SU-DHL-6 (cell line): Measurements from ENCODE around the gene E2F1.

Experiments used
- H2AFZ ChIP-seq: fragments of 200-600 bp; sonication (generic); 2 replicates; pipeline ENCODE4 v1.6.1; 2014; ENCODE audit warnings: low read depth, mild to moderate bottlenecking, moderate library complexity, mixed read lengths, antibody characterized with exemption, low read length; ENCODE audit not compliant: severe bottlenecking
- H3F3A ChIP-seq: fragments of 200-600 bp; shearing (Covaris generic); 2 replicates; pipeline ENCODE4 v1.6.0; 2016; ENCODE audit warnings: antibody characterized with exemption, mild to moderate bottlenecking; ENCODE audit not compliant: insufficient read depth
- H3K27ac ChIP-seq: fragments of 200-600 bp; sonication (generic); 2 replicates; pipeline ENCODE4 v1.5.1; 2016; ENCODE audit warnings: low read depth, mild to moderate bottlenecking, low read length, moderate library complexity, mixed read lengths
- H3K27me3 ChIP-seq: fragments of 200-600 bp; sonication (generic), shearing (Covaris generic); 2 replicates; pipeline ENCODE4 v1.6.0; 2014; ENCODE audit warnings: mild to moderate bottlenecking, low read length
- H3K36me3 ChIP-seq: fragments of 200-600 bp; sonication (generic); 2 replicates; pipeline ENCODE4 v1.6.1; 2014; ENCODE audit warnings: mild to moderate bottlenecking, low read length, mixed read lengths
- H3K4me2 ChIP-seq: fragments of 300-600, 200-600 bp; shearing (Covaris generic), sonication (generic); 2 replicates; pipeline ENCODE4 v1.6.0; 2014; ENCODE audit warnings: low read length, low read depth, mild to moderate bottlenecking; ENCODE audit not compliant: poor library complexity, severe bottlenecking
- H3K4me3 ChIP-seq: fragments of 200-600 bp; sonication (generic); 2 replicates; pipeline ENCODE4 v1.5.1; 2014; ENCODE audit warnings: antibody characterized with exemption, low read length, mild to moderate bottlenecking, mixed read lengths; ENCODE audit not compliant: insufficient read depth, poor library complexity, severe bottlenecking
- H3K79me2 ChIP-seq: fragments of 200-600 bp; sonication (generic); 2 replicates; pipeline ENCODE4 v1.6.1; 2014; ENCODE audit warnings: mild to moderate bottlenecking, low read length, moderate library complexity; ENCODE audit not compliant: insufficient read depth
- H3K9ac ChIP-seq: fragments of 200-600 bp; sonication (generic); 2 replicates; pipeline ENCODE4 v1.7.0; 2014; ENCODE audit warnings: mild to moderate bottlenecking, low read length
- H3K9me2 ChIP-seq: fragments of 200-600 bp; sonication (generic); replicated peaks from 2 replicates; pipeline ENCODE4 v1.6.1; 2014; ENCODE audit warnings: low read length; ENCODE audit not compliant: insufficient read depth
- H3K9me3 ChIP-seq: fragments of 200-600 bp; sonication (generic); 2 replicates; pipeline ENCODE4 v1.6.1; 2014; ENCODE audit warnings: low read length, mixed read lengths; ENCODE audit not compliant: insufficient read depth
- H4K20me1 ChIP-seq: fragments of 200-600 bp; sonication (generic); 2 replicates; pipeline ENCODE4 v1.6.1; 2014; ENCODE audit warnings: low read depth, mild to moderate bottlenecking, antibody characterized with exemption, low read length, moderate library complexity, mixed read lengths
- EZH2phosphoT487 ChIP-seq: fragments of 200-600 bp; sonication (generic), shearing (Covaris generic); conservative IDR thresholded peaks from 2 replicates; pipeline ENCODE4 v1.6.1; 2018; ENCODE audit warnings: mild to moderate bottlenecking, antibody characterized with exemption, low read length, moderate library complexity, mixed read lengths
- TF ChIP-seq, protein P1 (sequence below): fragments of 200-600 bp; sonication (generic); IDR thresholded peaks from one replicate; pipeline ENCODE4 v1.5.1; 2017; ENCODE audit warnings: antibody characterized with exemption, mild to moderate bottlenecking, low read length, moderate library complexity; ENCODE audit not compliant: insufficient read depth, poor library complexity, severe bottlenecking

Gene E2F1

DNA sequence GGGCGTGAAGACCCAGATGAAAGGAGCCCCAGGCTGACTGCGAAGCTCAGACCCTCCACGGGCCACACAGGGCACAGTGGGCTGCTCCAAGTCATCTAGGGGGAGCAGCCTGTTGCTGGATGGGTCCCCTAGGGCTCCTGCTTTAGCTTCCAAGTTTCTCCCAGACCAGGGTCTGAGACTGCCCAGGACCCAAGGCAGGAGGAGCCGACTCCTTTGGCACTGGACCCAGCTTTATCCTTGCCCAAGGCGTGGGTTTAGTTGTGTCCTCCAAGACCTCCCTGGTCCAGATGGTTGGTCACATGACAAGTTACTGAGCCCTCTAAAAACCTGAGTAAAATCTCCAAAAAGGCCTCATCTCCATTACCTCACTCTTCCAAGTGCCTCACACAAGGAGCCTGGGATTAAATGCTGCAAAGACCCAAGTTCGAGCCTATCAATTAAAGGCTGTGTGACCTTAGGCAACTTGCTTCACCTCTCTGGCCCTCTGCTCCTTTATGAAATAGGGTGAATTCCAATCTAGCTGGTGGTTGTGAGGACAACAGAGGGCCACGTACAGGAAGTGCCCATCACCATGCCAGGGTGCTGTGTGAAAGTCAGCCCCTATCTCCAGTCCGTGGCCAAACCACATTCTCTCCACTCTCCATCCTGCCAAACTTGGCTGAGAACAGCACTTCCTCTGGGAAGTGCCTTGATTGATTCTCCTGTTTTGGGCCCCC, 14.5 kb downstream of the E2F1 start:
- 0 out of 2 replicates have a peak, but pooled peaks cover 3% of the 10 kb centered on the region for H3K36me3 ChIP-seq
- H3K4me2 ChIP-seq = peak overlapping the region; percentile 99
- no peak overlapping the region for H3K4me3 ChIP-seq
- no peaks in the 10 kb centered on the region for H4K20me1 ChIP-seq
- peaks cover 38% of the 10 kb centered on the region for H3K79me2 ChIP-seq
- no peaks in the 10 kb centered on the region for H3K27me3 ChIP-seq
- H2AFZ ChIP-seq = no peak overlapping the region
- H3K9ac ChIP-seq = peak overlapping the region; percentile 86
- H3K9me2 ChIP-seq = no peaks in the 10 kb centered on the region
- no peak for TF ChIP-seq EZH2phosphoT487
- TF ChIP-seq, protein P1, sequence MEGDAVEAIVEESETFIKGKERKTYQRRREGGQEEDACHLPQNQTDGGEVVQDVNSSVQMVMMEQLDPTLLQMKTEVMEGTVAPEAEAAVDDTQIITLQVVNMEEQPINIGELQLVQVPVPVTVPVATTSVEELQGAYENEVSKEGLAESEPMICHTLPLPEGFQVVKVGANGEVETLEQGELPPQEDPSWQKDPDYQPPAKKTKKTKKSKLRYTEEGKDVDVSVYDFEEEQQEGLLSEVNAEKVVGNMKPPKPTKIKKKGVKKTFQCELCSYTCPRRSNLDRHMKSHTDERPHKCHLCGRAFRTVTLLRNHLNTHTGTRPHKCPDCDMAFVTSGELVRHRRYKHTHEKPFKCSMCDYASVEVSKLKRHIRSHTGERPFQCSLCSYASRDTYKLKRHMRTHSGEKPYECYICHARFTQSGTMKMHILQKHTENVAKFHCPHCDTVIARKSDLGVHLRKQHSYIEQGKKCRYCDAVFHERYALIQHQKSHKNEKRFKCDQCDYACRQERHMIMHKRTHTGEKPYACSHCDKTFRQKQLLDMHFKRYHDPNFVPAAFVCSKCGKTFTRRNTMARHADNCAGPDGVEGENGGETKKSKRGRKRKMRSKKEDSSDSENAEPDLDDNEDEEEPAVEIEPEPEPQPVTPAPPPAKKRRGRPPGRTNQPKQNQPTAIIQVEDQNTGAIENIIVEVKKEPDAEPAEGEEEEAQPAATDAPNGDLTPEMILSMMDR = no peak
- H3F3A ChIP-seq = peaks cover 47% of the 10 kb centered on the region
- no peaks in the 10 kb centered on the region for H3K9me3 ChIP-seq
- H3K27ac ChIP-seq = peak overlapping the region; percentile 78

DNA sequence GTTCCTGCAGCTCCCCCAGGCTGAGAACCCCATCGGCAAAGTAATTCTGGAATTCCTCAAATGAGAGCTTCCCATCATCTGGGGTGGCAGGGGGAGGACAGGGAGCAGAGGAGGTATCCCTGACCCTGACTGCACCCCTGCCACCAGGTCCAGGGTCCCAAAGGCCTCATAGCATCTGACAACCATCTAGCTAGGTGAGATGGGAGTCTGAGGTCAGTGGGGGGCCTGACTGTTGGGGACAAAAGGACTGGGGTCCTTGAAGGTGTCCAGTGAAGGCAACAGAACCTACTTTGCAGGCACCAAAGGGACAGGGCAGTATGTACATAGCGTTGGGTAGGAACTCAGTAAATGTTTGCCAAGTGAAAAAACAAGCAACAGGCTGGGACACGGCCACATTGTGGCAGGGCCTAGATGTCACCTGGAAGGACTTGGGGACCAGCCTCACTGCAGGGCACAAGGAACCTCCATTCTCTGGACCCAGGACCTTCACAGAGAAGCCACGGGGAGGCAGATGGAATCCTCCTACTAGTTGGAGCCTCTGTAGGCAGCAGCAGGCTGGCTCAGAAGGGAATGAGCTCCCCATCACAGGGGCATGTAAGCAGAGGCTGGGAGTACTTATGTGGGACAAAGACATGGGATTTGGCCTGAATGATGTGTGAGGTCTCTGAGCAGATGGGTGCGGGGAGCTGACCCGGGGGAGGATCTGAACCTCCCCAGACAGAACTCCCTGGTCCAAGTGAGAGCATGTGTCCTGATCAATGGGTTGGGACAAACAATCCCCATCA, 15.3 kb downstream of the E2F1 start:
- no peak overlapping the region for H3K9ac ChIP-seq

DNA sequence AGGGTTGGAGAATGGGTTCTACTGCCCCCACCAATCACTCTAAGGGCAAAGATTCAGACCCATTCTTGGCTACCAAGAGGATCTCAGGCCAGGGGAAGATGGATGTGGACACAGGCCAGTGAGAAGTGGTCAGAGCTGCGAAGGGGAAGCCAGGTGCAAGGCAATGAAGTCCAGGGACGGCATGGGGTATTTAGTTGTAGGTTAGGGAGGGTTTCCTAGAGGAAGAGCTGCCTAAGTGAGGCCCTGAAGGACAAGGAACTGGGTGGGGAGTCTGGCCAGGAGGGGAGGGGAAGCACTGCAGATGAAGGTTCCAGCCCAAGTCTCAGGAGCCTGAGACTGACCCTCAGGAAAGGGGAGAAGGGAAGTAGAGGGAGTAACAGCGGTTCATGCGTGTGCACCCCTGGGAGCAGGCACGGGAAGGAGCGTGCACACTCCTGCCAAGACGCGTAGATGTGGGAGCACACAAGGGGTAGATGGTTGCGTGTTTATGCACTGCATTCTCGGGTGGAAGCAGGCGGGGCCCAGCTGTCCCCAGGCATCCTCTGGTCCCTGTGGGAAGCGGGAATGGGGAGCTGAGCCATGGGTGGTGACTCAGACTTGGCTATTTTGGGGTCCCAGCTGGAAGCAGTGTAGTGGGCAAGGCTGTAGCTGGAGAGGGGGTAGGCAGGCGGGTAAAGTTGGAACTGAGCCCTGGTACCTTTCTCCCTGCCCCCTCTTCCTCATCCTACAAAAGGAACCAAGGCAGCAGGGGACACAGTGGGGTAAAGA, 16.1 kb downstream of the E2F1 start:
- Histone ChIP-seq H3F3A (peaks cover 45% of the 10 kb centered on the region), H3K9me2 (no peaks in the 10 kb centered on the region), H3K9me3 (no peaks in the 10 kb centered on the region), H3K79me2 (peaks cover 38% of the 10 kb centered on the region), H4K20me1 (no peaks in the 10 kb centered on the region), H2AFZ (no peak overlapping the region), H3K27me3 (no peaks in the 10 kb centered on the region), H3K4me2 (peak overlapping the region; percentile 68), H3K4me3 (no peak overlapping the region), H3K27ac (peak overlapping the region; percentile 78), H3K9ac (peak overlapping the region; percentile 29; the same call in 1 of the 2 replicates), H3K36me3 (0 out of 2 replicates have a peak, but pooled peaks cover 3% of the 10 kb centered on the region)
- no peak for TF ChIP-seq EZH2phosphoT487
- TF ChIP-seq, protein P1 = no peak

More for the DNA sequence above, 15.3 kb downstream of the E2F1 start:
- no peaks in the 10 kb centered on the region for H3K9me2 ChIP-seq
- H3K27ac ChIP-seq = peak overlapping the region; percentile 78
- 0 out of 2 replicates have a peak, but pooled peaks cover 3% of the 10 kb centered on the region for H3K36me3 ChIP-seq
- peaks cover 47% of the 10 kb centered on the region for H3F3A ChIP-seq
- H2AFZ ChIP-seq = no peak overlapping the region
- no peaks in the 10 kb centered on the region for H4K20me1 ChIP-seq
- no peaks in the 10 kb centered on the region for H3K9me3 ChIP-seq
- no peak overlapping the region for H3K4me3 ChIP-seq
- H3K4me2 ChIP-seq = no peak overlapping the region
- H3K27me3 ChIP-seq = no peaks in the 10 kb centered on the region
- TF ChIP-seq, protein P1 = no peak
- no peak for TF ChIP-seq EZH2phosphoT487
- peaks cover 38% of the 10 kb centered on the region for H3K79me2 ChIP-seq
